H1 (cell line): ENCODE results near the gene OR51V1. TPM values are rescaled to one million over a fixed set of nuclear protein-coding genes. Genes with fewer than 3 reads are reported as not detected.

Experiments
- CTCF ChIA-PET: fragments of 300-600 bp; sonication (Branson Sonifier 250); formaldehyde crosslinking; loops from one replicate; lab custom pipeline; 2021; ENCODE audit not compliant: partially characterized antibody; lab: Charles Lee
- POLR2A ChIA-PET: fragments of 300-600 bp; sonication (Branson Sonifier 250); formaldehyde crosslinking; loops from one replicate; lab custom pipeline; 2021; ENCODE audit warnings: inconsistent platforms; ENCODE audit not compliant: partially characterized antibody; lab: Charles Lee
- DNase-seq, 2 experiments: peaks; one replicate each; pipeline versions ENCODE4 v3.0.0 to v3.0.0-alpha.2; 2010 to 2022; ENCODE audit warnings: low spot score in 2 of 2, low read depth in 1 of 2, mixed read lengths in 1 of 2
- FAIRE-seq: peaks from 2 replicates; lab custom pipeline; 2011; peaks lifted over from hg19 to GRCh38; lab: Jason Lieb, UNC
- H2AFZ ChIP-seq: 2 replicates; pipeline ENCODE4 v1.8.1; 2012; ENCODE audit warnings: low read length, inconsistent platforms
- H2AK5ac ChIP-seq: 2 replicates; pipeline ENCODE4 v1.6.1; 2013; ENCODE audit warnings: low read depth, low read length
- H2BK120ac ChIP-seq: replicated peaks from 2 replicates; pipeline ENCODE3; 2013; ENCODE audit warnings: low read depth, low read length, inconsistent platforms
- H2BK12ac ChIP-seq: 2 replicates; pipeline ENCODE4 v1.6.1; 2013; ENCODE audit warnings: low read depth, low read length
- H2BK15ac ChIP-seq: 2 replicates; pipeline ENCODE4 v1.6.1; 2013; ENCODE audit warnings: low read length
- H2BK20ac ChIP-seq: 2 replicates; pipeline ENCODE4 v1.6.1; 2013; ENCODE audit warnings: low read length
- H2BK5ac ChIP-seq: 2 replicates; pipeline ENCODE4 v1.6.1; 2013; ENCODE audit warnings: low read depth, low read length
- H3K14ac ChIP-seq: 2 replicates; pipeline ENCODE4 v1.6.1; 2013; ENCODE audit warnings: inconsistent platforms; ENCODE audit not compliant: insufficient read length
- H3K18ac ChIP-seq: 2 replicates; pipeline ENCODE4 v1.6.1; 2013; ENCODE audit warnings: low read length; ENCODE audit errors: extremely low read depth
- H3K23ac ChIP-seq: 2 replicates; pipeline ENCODE4 v1.6.1; 2013; ENCODE audit warnings: inconsistent platforms; ENCODE audit not compliant: insufficient read length
- H3K23me2 ChIP-seq: 2 replicates; pipeline ENCODE4 v1.6.1; 2013; ENCODE audit warnings: low read depth, low read length
- H3K27ac ChIP-seq: 2 replicates; pipeline ENCODE4 v1.6.1; 2011; ENCODE audit warnings: low read depth, low read length, inconsistent platforms
- H3K27me3 ChIP-seq, 4 experiments: replicated peaks in 1 of 4; 1 replicate in 1 of 4; 2 replicates in 3 of 4; pipeline versions ENCODE4 v1.6.1 to v1.8.1; 2011 to 2013; ENCODE audit warnings: low read length in 3 of 4, mild to moderate bottlenecking in 3 of 4, inconsistent platforms in 2 of 4, mixed read lengths in 2 of 4, moderate library complexity in 1 of 4; ENCODE audit not compliant: control insufficient read depth in 3 of 4, insufficient read depth in 3 of 4; ENCODE audit errors: extremely low read depth in 1 of 4
- H3K36me3 ChIP-seq, 4 experiments: 2 replicates each; pipeline versions ENCODE4 v1.6.1 to v1.8.1; 2011 to 2013; ENCODE audit warnings: mild to moderate bottlenecking in 4 of 4, low read length in 3 of 4, moderate library complexity in 2 of 4, control low read depth in 1 of 4, inconsistent platforms in 1 of 4; ENCODE audit not compliant: insufficient read depth in 4 of 4, control insufficient read depth in 2 of 4
- H3K4ac ChIP-seq: replicated peaks from 2 replicates; pipeline ENCODE3; 2013; ENCODE audit warnings: low read length, low read depth, mixed read lengths, inconsistent platforms; ENCODE audit not compliant: insufficient read length
- H3K4me1 ChIP-seq, 4 experiments: replicated peaks in 1 of 4; 1 replicate in 1 of 4; 2 replicates in 3 of 4; pipeline versions ENCODE4 v1.6.1 to v1.8.1; 2011 to 2013; ENCODE audit warnings: low read length in 3 of 4, inconsistent platforms in 2 of 4, mixed read lengths in 1 of 4; ENCODE audit not compliant: insufficient read depth in 4 of 4, control insufficient read depth in 3 of 4
- H3K4me2 ChIP-seq, 2 experiments: 2 replicates each; pipeline versions ENCODE4 v1.6.1 to v1.8.1; 2011 to 2013; ENCODE audit warnings: low read depth in 2 of 2, low read length in 2 of 2, control low read depth in 1 of 2, inconsistent platforms in 1 of 2, mild to moderate bottlenecking in 1 of 2; ENCODE audit not compliant: insufficient read depth in 1 of 2
- H3K4me3 ChIP-seq, 4 experiments: fragments of 200-600, 300-600 bp in 1 of 4; sonication (generic), shearing (Covaris generic), sonication (Bioruptor Twin) in 1 of 4; 2 replicates each; pipeline versions ENCODE4 v1.5.1 to v1.8.1; 2011 to 2016; ENCODE audit warnings: low read length in 4 of 4, low read depth in 3 of 4, control low read depth in 2 of 4, inconsistent platforms in 2 of 4, mild to moderate bottlenecking in 2 of 4, mixed read lengths in 1 of 4, moderate library complexity in 1 of 4; ENCODE audit not compliant: insufficient read depth in 2 of 4; ENCODE audit errors: extremely low read depth in 1 of 4
- H3K56ac ChIP-seq: replicated peaks from 2 replicates; pipeline ENCODE3; 2013; ENCODE audit warnings: low read depth, mild to moderate bottlenecking, mixed read lengths, low read length, inconsistent platforms; ENCODE audit not compliant: insufficient read length
- H3K79me1 ChIP-seq: 2 replicates; pipeline ENCODE4 v1.6.1; 2013; ENCODE audit warnings: low read depth, low read length, control low read depth
- H3K79me2 ChIP-seq, 2 experiments: 2 replicates each; pipeline versions ENCODE4 v1.6.1 to v1.8.1; 2012 to 2013; ENCODE audit warnings: low read length in 2 of 2, mild to moderate bottlenecking in 2 of 2, inconsistent platforms in 1 of 2; ENCODE audit not compliant: insufficient read depth in 2 of 2, control insufficient read depth in 1 of 2
- H3K9ac ChIP-seq, 4 experiments: replicated peaks in 1 of 4; 1 replicate in 1 of 4; 2 replicates in 3 of 4; pipeline versions ENCODE4 v1.6.1 to v1.8.1; 2011 to 2013; ENCODE audit warnings: low read depth in 3 of 4, low read length in 3 of 4, control low read depth in 2 of 4, mild to moderate bottlenecking in 2 of 4, moderate library complexity in 2 of 4, inconsistent platforms in 1 of 4; ENCODE audit errors: extremely low read depth in 1 of 4
- H3K9me3 ChIP-seq, 2 experiments: 2 replicates each; pipeline versions ENCODE4 v1.6.1 to v1.8.1; 2012 to 2013; ENCODE audit warnings: mild to moderate bottlenecking in 2 of 2, moderate library complexity in 2 of 2, control low read depth in 1 of 2, inconsistent platforms in 1 of 2, low read depth in 1 of 2, low read length in 1 of 2, mixed read lengths in 1 of 2; ENCODE audit not compliant: insufficient read depth in 2 of 2
- H4K20me1 ChIP-seq, 2 experiments: replicated peaks in 1 of 2; 2 replicates each; pipeline versions ENCODE3 to v1.8.1; 2011 to 2013; ENCODE audit warnings: inconsistent platforms in 2 of 2, low read length in 2 of 2, mild to moderate bottlenecking in 1 of 2; ENCODE audit not compliant: insufficient read depth in 2 of 2, control insufficient read depth in 1 of 2
- H4K5ac ChIP-seq: 2 replicates; pipeline ENCODE4 v1.6.1; 2013; ENCODE audit warnings: low read length, low read depth, mixed read lengths, inconsistent platforms; ENCODE audit not compliant: insufficient read length
- H4K8ac ChIP-seq: 2 replicates; pipeline ENCODE4 v1.8.0; 2013; ENCODE audit warnings: mild to moderate bottlenecking, moderate library complexity, low read length, inconsistent platforms; ENCODE audit not compliant: insufficient read depth; ENCODE audit errors: extremely low read depth
- H4K91ac ChIP-seq: replicated peaks from 2 replicates; pipeline ENCODE3; 2013; ENCODE audit warnings: low read length, mixed read lengths, inconsistent platforms; ENCODE audit not compliant: insufficient read length
- EP300 ChIP-seq, 2 experiments: IDR thresholded peaks; 1 replicate in 1 of 2; 2 replicates in 1 of 2; pipeline ENCODE4 v1.6.1; 2011 to 2012; ENCODE audit warnings: low read depth in 2 of 2, low read length in 2 of 2, mild to moderate bottlenecking in 2 of 2, borderline replicate concordance in 1 of 2, inconsistent platforms in 1 of 2, moderate library complexity in 1 of 2
- RBBP5 ChIP-seq: IDR thresholded peaks from 2 replicates; pipeline ENCODE4 v1.7.1; 2012; ENCODE audit warnings: low read depth, mild to moderate bottlenecking, inconsistent platforms, low read length, moderate library complexity, borderline replicate concordance
- SIX5 ChIP-seq: IDR thresholded peaks from 2 replicates; pipeline ENCODE4 v1.6.1; 2011; ENCODE audit warnings: mild to moderate bottlenecking, low read depth, low read length
- WGBS, 2 experiments: shearing (Covaris generic) in 1 of 2; methylation state at CpG; one replicate each; pipeline versions ENCODE4 v1.1.6 to v1.1.7; 2013 to 2015; ENCODE audit warnings: low lambda C conversion rate in 2 of 2, mixed read lengths in 2 of 2, inconsistent platforms in 1 of 2, low coverage in 1 of 2, missing lambda C conversion rate in 1 of 2; ENCODE audit not compliant: insufficient replicate concordance in 2 of 2, insufficient coverage in 1 of 2, insufficient read length in 1 of 2; ENCODE audit errors: extremely low coverage in 1 of 2, missing lambda C conversion rate in 1 of 2; 5-methylcytosine and 5-hydroxymethylcytosine counted together
- polyA plus RNA-seq, 7 experiments: library from polyadenylated mRNA; depleted of rRNA in 3 of 7; stranded (reverse) in 5 of 7; unstranded in 2 of 7; fragments of >200 nt in 5 of 7; fragments of 200-250 nt in 2 of 7; gene quantifications; 1 replicate in 5 of 7; 2 replicates in 1 of 7; 4 replicates in 1 of 7; pipeline versions ENCODE4 v1.2.1 to v1.2.3, GENCODE V29; 2011 to 2013; ENCODE audit warnings: missing spikeins in 2 of 7, mixed read lengths in 2 of 7
- total RNA-seq: library from RNA; stranded (reverse); fragmentation: NEBNext Ultra II Directional; extraction: Animal tissue kit (Norgen Biotek cat#: 25700); gene quantifications from 2 replicates; pipeline ENCODE4 v1.2.1, GENCODE V29; 2021
- TF ChIP-seq, protein P1 (sequence below): IDR thresholded peaks from 2 replicates; pipeline ENCODE4 v1.6.1; 2012; ENCODE audit warnings: inconsistent platforms

The OR51V1 gene
- total and polyA plus RNA-seq, 2 of the 8 experiments (the other 6 are each of a cell fraction or from before 2014, with no cell fraction given): not detected

GRCh38 chr11:5225480-5225871, 25.0 kb upstream of the OR51V1 start:
- no peak overlapping the region for H3K4me3 ChIP-seq
- H4K91ac ChIP-seq: no peak overlapping the region
- no peak overlapping the region for H2BK12ac ChIP-seq
- H2AFZ ChIP-seq: no peak overlapping the region
- CTCF ChIA-PET: interaction anchor here (1.3 kb wide), 1 partner anchor 12 kb away, joined by 6 read pairs; no protein-coding TSS in a partner anchor
- no peaks in the 10 kb centered on the region for H3K79me2 ChIP-seq
- no peak for DNase-seq
- no peak overlapping the region for H3K4me2 ChIP-seq
- H3K36me3 ChIP-seq: no peaks in the 10 kb centered on the region
- H3K27ac ChIP-seq: no peak overlapping the region
- H3K4ac ChIP-seq: no peak overlapping the region
- POLR2A ChIA-PET: no interaction called here
- H4K8ac ChIP-seq: no peak overlapping the region
- no peak overlapping the region for H2BK5ac ChIP-seq
- FAIRE-seq: no peak
- no peak overlapping the region for H4K5ac ChIP-seq
- WGBS, 2 experiments: 86% methylated on average over 2 of the region's 2 CpGs; no CpG with 5 or more reads in 1 of the 2 experiments
- H3K79me1 ChIP-seq: no peaks in the 10 kb centered on the region
- H3K27me3 ChIP-seq: no peaks in the 10 kb centered on the region
- H3K4me1 ChIP-seq: no peaks in the 10 kb centered on the region
- no peak overlapping the region for H2BK15ac ChIP-seq
- H2BK120ac ChIP-seq: no peak overlapping the region
- peaks cover 4 to 6% of the 10 kb centered on the region in 2 experiments; a peak in 2 of 4 replicates for H3K9me3 ChIP-seq
- no peak overlapping the region for H3K14ac ChIP-seq
- no peaks in the 10 kb centered on the region for H4K20me1 ChIP-seq
- no peak overlapping the region for H2AK5ac ChIP-seq
- H2BK20ac ChIP-seq: no peak overlapping the region
- H3K23ac ChIP-seq: no peak overlapping the region
- H3K56ac ChIP-seq: no peak overlapping the region
- no peaks in the 10 kb centered on the region; the same call in 1 of the 2 replicates for H3K23me2 ChIP-seq
- H3K18ac ChIP-seq: no peak overlapping the region
- no peak overlapping the region for H3K9ac ChIP-seq
- no peak for TF ChIP-seq SIX5
- TF ChIP-seq EP300 (IDR thresholded peaks at IDR 0.05; ENCODE audit: borderline replicate concordance in 1 of 2, low read depth in 2 of 2, low read length in 2 of 2): no peak
- TF ChIP-seq, protein P1, sequence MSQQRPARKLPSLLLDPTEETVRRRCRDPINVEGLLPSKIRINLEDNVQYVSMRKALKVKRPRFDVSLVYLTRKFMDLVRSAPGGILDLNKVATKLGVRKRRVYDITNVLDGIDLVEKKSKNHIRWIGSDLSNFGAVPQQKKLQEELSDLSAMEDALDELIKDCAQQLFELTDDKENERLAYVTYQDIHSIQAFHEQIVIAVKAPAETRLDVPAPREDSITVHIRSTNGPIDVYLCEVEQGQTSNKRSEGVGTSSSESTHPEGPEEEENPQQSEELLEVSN: no peak
- no peak for TF ChIP-seq RBBP5
